Measurements from ENCODE around the gene HMCN2. TPM values are rescaled to one million over a fixed set of nuclear protein-coding genes. Genes with fewer than 3 reads are reported as not detected.
A peak's percentile ranks its signal among the peaks of the same experiment; 100 is the strongest.

Gene HMCN2
- total RNA-seq, 1 donor from 2014 or later = 5.7 TPM

DNA sequence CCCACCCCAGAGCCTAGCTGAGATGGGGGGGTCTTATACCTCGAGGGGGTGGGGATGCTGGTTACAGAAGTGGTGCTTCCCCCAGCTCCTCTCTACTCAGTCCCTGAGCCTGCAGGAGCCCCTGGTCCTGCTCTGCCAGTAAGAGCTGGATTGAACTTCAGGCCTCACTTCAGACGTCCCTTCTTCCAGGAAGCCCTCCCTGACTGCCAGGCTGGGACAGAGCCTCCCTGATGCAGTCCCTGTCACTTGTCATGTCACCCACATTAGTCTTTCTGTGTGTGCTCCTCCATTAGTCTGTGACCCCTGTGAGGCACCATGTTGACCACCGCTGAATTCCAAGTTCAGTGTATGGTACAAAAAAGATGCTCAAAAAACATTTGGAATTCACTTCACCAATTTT, 100.5 kb downstream of the HMCN2 start:
- no peak for ATAC-seq
- intact Hi-C loops (cut with DNase I) = no loop called here
- DNase-seq (ENCODE audit: missing footprints) = no peak

DNA sequence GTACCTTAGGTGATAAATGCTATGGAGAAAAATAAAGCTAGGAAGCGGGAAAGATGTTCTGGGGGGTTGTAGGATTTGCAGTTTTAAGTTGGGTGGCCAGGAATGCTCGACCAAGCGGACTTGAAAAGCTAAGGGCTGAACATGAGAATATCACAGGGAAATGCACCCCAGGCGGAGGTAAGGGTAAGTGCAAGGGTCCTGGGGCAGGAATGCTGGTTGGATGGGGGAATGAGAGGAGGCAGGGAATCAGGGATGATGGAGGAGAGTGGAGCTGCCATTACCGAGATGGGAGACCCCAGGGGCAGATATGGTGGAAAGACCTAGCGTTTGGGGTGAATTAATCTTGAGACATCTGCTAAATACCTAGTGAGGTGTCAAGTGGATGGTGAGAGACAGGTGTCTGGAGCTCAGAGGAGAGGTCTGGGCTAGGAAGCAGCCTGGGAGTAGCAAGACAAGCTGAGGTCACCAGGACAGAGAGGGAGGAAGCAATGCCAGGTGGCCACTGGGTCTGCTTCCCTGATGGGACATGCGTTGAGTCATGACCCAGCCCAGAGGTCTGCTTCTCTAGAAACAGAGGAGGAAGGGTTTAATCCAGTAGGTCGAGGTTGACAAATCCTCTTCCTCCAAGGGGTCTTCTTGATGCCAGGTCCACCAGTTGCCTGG, 101.5 kb downstream of the HMCN2 start:
- DNase-seq (ENCODE audit: missing footprints) (no peak), ATAC-seq (no peak)

DNA sequence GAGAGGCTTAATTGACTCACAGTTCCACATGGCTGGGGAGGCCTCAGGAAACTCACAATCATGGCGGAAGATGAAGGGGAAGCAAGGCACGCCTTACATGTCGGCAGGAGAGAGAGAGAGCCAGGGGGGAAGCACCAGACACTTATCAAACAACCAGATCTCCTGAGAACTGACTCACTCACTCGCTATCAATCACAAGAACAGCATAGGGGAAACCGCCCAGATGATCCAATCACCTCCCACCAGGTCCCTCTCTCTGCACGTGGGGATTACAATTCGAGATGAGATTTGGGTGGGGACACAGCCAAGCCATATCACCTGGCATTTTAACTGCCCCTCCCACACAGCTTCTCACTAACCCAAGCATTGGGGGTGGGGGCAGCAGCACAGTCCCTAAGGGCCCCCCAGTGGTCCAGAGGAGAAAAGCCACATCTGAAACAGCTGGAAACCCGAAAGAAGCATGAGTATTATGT, 103.1 kb downstream of the HMCN2 start:
- intact Hi-C loops (cut with DNase I) = no loop called here
- DNase-seq (ENCODE audit: missing footprints) (no peak), ATAC-seq (no peak)

More for the DNA sequence above, 101.5 kb downstream of the HMCN2 start:
- intact Hi-C loops (cut with DNase I) = no loop called here

DNA sequence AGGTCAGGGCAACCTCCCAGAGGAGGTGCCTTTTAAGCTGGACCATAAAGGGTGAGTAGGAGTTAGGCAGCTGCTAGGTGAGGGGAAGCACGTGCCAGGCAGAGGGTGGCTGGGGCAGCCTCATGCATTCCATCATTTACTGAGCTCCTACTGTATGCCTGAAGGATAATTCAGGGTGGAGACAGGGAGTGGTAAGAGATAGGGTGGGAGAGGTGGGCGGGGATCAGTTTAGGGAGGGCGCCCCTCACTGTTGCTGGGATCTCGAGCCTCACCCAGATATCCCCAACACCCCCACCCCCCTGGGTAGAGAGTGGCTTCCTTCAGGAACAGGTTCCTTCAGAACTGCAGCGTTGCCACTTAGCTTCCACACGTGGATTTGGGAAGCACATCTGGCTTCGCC, 104.7 kb downstream of the HMCN2 start:
- intact Hi-C loops (cut with DNase I) = no loop called here
- no peak for ATAC-seq
- DNase-seq (ENCODE audit: missing footprints) = no peak

DNA sequence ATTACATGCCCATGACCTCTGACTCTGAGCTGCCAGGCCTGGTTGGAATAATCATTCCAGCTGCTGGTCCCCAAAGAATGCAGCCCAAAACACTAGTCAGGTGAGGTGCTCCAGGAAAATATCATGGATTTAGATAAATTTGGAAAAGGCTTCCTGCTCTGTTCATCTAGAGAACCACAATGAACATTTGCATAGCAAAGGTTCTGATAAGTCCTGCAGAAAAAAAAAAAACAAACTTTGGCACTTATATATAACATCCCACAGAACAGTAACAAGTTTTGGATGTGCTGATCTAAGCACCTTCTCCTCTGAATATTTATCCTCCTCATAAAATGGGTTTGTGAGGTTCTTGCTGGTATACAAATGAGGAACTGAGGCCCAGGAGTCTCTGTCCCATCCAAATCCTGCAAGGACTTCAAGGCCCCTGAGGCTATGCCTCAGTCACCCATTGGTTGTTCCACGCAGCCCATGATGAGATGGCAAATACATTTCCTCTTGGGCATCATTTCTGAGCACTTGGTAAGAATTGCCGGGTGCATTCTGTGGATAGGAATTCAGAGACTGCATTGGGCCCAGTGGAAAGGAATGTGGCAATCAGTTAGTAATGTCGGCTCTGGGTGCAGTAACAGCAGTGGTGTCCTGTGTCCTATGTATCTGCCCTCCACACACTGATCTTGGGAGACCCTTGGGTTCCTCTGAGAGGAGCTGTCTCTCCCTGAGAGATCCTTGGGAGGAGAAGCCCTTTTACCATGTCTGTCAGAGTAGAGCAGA, 105.8 kb downstream of the HMCN2 start:
- intact Hi-C loops (cut with DNase I) = no loop called here
- DNase-seq (ENCODE audit: missing footprints) = no peak
- ATAC-seq = no peak

DNA sequence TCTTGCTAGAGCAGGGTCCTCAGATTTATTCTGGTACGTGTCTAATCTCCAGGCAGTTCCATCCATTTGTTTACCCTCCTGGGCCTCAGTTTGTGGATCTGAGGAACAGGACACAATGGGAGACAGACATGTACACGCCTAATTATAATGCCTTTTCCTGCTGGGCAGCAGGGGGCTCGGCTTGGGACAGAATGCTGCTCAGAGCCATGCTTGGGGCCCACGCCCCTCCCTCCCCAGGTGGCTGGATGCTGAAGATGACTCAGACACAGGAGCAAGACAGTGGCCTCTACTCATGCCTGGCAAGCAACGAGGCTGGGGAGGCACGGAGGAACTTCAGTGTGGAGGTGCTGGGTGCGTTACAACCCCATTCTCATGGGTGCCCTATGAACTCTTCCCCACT, 106.5 kb downstream of the HMCN2 start:
- intact Hi-C loops (cut with DNase I) = no loop called here
- no peak for ATAC-seq
- DNase-seq (ENCODE audit: missing footprints) = no peak

DNA sequence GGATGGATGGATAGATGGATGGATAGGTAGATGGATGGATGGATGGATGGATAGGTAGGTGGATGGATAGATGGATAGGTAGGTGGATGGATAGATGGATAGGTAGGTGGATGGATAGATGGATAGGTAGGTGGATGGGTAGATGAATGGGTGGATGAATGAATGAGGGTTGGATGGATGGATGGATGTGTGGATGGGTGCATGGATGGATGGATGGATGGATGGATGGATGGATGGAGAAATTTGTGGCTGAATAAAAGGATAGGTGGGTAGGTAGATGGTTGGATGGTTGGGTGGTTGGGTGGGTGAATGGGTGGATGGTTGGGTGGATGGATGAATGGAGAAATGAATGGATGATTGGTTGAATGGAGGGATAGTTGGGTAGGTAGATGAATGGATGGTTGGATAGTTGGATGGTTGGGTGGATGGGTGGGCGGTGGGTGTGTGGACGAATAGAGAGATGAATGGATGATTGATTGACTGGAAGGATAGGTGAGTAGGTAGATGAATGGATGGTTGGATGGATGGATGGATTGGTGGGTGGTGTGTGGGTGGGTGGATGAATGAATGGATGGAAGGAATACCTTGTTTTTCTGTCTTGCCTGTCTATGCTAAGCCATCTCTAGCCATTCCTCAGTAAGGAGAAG, 108.2 kb downstream of the HMCN2 start:
- no peak for DNase-seq (ENCODE audit: missing footprints)
- ATAC-seq = no peak
- intact Hi-C loops (cut with DNase I) = no loop called here

DNA sequence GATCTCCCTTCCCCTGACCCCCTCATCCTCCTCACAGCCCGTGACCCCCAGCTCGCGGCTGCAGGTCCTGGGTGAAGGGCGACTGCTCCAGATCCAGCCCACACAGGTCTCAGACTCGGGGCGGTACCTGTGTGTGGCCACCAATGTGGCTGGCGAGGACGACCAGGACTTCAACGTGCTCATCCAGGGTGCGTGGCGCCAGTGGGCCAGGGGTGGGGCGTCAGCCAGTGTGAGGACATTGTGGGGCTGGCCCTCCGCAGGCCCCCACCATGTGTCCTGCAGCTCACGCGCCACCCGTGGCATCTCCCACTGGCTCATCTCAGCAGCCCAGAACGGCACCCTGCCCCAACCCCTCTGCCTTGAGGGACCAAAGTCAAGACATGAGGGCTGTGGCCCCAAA, 112.1 kb downstream of the HMCN2 start:
- no peak for ATAC-seq
- intact Hi-C loops (cut with DNase I) = no loop called here
- DNase-seq (ENCODE audit: missing footprints) = no peak

DNA sequence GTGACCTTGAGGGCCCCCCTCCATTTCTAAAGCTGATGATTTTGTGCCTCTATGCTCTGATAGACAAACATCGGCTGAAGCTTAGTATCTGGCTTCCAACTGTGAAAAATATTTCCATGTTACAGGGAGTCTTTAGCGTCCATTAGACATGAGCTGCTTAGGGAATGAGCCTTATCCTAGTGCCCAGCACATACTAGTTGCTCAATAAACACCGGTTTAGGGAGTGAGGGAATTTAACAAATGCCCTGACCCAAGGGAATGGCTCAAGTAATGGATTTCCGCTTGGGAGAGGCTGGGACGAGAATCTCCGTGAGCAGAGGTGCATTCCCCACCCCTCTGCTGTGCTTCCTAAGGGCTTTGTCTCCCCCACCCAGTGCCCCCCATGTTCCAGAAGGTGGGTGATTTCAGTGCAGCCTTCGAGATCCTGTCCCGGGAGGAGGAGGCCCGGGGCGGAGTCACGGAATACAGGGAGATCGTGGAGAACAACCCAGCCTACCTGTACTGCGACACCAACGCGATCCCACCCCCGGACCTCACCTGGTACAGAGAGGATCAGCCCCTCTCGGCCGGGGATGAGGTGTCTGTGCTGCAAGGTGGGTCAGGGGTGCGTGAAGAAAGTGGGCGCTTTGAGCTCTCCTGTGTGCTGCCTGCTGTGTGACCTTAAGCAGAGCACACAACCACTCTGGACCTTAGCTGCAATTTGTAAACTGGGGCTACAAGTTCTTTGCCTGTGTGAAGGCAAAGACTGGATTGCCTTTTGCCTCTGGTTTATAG, 113.5 kb downstream of the HMCN2 start:
- intact Hi-C loops (cut with DNase I) = no loop called here
- ATAC-seq = no peak
- no peak for DNase-seq (ENCODE audit: missing footprints)

DNA sequence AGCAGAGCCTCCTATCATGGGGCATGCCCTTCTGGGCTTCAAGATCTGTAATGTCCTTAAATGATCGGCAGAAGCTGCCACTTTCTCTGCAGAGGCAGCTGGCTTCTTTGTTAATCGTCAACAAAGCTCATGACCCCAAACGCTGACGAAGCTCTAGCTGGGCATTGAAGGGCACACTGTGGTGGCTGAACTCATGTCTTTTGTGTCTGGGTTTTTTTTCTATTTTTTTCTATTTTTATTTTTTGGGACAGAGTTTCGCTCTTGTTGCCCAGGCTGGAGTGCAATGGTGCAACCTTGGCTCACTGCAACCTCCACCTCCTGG, 114.0 kb downstream of the HMCN2 start:
- no peak for ATAC-seq
- DNase-seq (ENCODE audit: missing footprints) = no peak
- intact Hi-C loops (cut with DNase I) = no loop called here

DNA sequence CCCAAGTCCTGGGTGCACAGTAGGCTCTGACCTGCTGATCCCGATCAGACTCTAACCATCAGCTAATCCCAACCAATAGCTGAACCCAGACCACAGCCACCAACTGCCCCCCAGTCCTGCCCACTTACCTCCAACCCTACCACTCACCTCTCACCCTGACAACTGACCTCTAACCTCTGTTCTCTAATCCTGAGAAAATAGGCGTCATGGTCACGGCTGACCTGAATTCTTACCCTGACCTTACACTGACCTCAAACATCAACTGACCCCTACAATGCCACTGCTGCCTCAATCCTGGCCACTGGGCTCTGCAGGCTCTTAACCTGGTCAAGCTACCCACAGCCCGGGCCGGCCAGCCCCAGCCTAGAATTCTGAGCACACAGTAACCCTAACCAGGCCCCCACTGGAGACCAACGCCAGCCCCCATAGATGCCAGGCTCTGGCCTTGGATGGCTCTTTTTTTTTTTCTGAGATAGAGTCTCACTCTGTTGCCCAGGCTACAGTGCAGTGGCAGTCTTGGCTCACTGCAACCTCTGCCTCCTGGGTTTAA, 115.4 kb downstream of the HMCN2 start:
- no peak for ATAC-seq
- intact Hi-C loops (cut with DNase I) = no loop called here
- DNase-seq (ENCODE audit: missing footprints) = no peak

DNA sequence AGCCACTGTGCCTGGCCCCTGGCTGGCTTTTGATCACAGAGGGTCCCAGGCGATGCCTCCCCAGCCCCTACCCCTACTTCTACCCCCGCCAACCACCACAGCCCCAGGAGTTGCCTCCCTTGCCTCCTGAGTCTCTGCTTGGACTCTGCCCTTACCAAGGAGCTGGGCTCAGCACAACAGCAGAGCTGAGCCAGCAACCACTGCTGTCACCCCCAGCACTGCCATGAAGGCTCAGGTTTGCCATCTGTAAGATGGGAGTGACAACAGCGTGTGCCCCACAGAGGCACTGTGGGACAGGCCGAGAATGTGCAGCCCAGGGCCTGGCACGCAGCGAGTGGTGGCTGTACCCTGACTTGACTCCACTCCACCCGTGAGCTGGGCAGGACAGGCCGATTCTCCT, 116.1 kb downstream of the HMCN2 start:
- ATAC-seq = no peak
- no peak for DNase-seq (ENCODE audit: missing footprints)
- intact Hi-C loops (cut with DNase I) = no loop called here

DNA sequence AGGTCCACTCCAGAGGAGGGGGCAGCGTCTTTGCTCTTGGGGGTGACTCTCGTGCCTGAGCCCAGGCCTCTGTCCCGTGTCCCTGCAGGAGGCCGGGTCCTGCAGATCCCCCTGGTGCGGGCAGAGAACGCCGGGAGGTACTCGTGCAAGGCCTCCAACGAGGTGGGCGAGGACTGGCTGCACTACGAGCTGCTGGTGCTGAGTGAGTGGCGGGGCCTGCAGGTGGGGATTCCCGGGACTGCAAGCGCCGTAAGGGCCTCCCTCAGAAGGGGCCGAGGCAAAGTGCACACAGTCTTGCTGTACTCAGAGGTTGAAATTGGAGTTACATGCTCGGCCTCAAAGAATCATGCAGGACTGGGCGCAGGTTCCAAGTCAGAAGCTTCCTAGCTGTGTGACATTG, 116.5 kb downstream of the HMCN2 start:
- DNase-seq (ENCODE audit: missing footprints) = no peak
- intact Hi-C loops (cut with DNase I) = no loop called here
- no peak for ATAC-seq

DNA sequence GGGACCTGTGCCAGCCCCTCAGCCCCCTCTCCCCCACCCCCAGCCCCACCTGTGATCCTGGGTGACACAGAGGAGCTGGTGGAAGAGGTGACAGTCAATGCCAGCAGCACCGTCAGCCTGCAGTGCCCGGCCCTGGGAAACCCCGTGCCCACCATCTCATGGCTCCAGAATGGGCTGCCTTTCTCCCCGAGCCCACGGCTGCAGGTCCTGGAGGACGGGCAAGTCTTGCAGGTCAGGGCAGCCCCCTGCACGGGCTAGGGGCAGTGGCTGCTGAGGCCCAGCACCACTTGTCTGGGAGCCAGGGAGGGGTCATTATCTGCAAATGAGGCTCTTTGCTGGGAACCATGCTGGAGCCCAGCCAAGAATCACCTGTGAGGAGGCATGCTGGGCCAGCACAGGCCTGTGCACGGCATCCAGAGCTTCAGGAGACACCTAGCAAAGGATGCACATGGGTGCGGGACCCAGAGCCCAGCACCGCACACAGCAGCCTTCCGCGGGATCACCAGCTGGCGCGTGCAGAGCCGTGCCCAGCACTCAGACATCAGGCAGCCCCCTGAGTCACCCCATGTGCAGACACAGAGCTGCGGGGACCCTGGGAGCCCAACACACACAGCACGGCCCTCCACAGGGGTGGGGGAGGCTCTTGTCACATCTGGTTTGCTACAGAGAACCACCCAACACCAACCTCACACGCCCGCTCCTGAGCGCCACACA, 117.2 kb downstream of the HMCN2 start:
- DNase-seq (ENCODE audit: missing footprints) (no peak), ATAC-seq (peak; percentile 21)
- intact Hi-C loops (cut with DNase I) = no loop called here

DNA sequence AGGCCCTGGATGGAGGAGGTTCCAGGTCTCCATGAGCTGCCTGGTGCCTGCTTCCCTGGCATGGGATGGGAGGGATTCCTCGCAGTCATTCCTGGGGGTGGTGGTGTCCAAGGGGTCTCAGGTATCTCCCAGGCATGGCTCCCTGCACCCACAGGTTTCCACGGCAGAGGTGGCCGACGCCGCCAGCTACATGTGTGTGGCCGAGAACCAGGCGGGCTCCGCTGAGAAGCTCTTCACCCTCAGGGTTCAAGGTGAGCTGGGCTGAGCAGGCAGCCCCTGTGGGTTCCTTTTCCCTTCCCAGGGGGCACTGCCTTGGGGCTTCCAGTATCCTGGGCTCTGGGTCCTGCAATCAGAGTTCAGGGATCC, 117.8 kb downstream of the HMCN2 start:
- DNase-seq (ENCODE audit: missing footprints) (no peak), ATAC-seq (no peak)
- intact Hi-C loops (cut with DNase I) = no loop called here

DNA sequence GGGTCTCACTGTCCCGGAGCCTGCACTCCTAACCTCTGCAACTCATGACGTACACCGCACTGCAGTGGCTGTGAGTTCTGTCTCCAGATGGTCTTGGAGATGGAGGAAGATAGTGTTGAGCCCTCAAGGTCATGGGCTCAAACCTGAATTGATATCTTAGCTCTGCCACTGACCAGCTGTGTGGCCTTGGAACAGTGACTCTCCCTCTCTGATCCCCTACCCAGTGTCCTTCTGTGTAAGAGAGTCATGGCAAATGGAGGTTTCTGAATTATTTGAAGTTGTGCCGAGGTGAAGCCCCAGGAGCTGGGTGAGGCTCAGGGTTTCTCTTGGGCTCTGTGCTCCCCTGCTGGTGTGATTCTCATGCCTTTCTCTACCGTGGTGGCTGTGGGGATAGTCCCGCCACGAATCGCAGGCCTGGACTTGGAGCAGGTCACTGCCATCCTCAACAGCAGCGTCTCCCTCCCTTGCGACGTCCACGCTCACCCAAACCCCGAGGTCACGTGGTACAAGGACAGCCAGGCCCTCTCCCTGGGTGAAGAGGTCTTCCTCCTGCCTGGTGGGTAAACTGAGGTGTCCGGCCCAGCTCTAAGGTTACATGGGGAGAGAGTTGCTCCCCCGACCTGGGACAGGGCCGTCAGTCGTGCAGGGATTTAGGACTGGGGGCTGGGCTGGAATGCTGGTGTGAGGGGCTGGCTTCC, 118.6 kb downstream of the HMCN2 start:
- intact Hi-C loops (cut with DNase I) = no loop called here
- no peak for DNase-seq (ENCODE audit: missing footprints)
- no peak for ATAC-seq

DNA sequence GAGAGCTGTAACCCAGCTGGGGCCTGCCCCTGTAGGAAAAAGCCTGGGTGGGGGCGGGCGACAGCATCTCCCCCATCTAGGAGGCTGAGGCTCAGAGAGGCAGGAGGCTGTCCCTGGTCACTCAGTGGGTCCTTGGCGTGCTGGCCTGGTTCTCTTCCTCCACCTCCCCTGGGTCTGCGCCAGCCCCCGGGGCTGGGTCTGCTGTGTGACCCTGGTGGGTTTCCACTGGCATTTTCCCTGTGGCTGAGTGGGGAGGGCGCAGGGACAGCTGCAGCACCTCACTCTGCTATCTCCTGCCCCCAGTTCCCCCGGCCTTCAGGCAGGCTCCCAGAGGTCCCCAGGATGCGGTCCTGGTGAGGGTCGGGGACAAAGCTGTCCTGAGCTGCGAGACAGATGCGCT, 119.7 kb downstream of the HMCN2 start:
- intact Hi-C loops (cut with DNase I) = no loop called here
- DNase-seq (ENCODE audit: missing footprints) (no peak), ATAC-seq (no peak)

DNA sequence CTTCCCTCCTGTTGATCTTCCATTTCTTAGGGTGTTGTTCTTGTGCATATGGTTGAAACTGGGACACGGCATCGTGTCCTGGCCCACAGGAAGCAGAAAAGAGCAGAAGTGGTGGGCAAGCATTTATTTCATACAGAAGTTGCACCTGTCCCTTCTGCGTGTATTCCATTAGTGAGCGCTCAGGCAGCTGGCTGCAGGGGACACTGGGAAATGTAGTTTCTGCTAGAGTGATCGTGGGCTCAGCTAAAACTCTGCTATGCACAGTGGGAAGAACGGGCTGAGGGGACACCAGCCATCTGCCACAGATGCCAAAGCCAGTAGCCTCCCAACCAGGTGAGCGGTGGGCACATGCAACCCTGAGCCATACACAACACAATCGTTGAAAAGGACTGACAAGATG, 121.8 kb downstream of the HMCN2 start:
- intact Hi-C loops (cut with DNase I) = no loop called here
- ATAC-seq = no peak

More for the DNA sequence above, 121.8 kb downstream of the HMCN2 start:
- no peak for DNase-seq (ENCODE audit: missing footprints)
